Measurements from ENCODE around the gene ATP9A. TPM values are rescaled to one million over a fixed set of nuclear protein-coding genes. Genes with fewer than 3 reads are reported as not detected.

The ATP9A gene
- total and polyA plus RNA-seq, 2 of the 4 experiments (the other 2 are of a cell fraction), result 10.6 to 22.4 TPM

- Histone ChIP-seq H3K27ac (ENCODE audit: insufficient read depth, low read length) (no peak overlapping the region), H4K20me1 (ENCODE audit: insufficient read depth, low read length) (peaks cover 18% of the 10 kb centered on the region; the same call in 1 of the 2 replicates), H2AK5ac (ENCODE audit: low read depth, low read length) (peak overlapping the region; percentile 62; the same call in 1 of the 2 replicates), H3K23ac (ENCODE audit: low read depth, low read length) (no peak overlapping the region), H2BK5ac (ENCODE audit: low read depth, low read length, poor library complexity, severe bottlenecking) (no peak overlapping the region), H2BK120ac (ENCODE audit: low read depth, low read length) (no peak overlapping the region), H2AFZ (replicated peaks; ENCODE audit: low read length, poor library complexity) (no peak overlapping the region), H3K9me1 (ENCODE audit: insufficient read depth, low read length) (peaks cover 23% of the 10 kb centered on the region), H3K4me1 (ENCODE audit: control insufficient read depth, insufficient read depth, low read length) (peaks cover 12% of the 10 kb centered on the region), H2BK20ac (ENCODE audit: low read depth, low read length) (no peak overlapping the region), H4K5ac (ENCODE audit: low read depth, low read length) (no peak overlapping the region), H2AK9ac (replicated peaks; ENCODE audit: low read depth, low read length, poor library complexity) (no peak overlapping the region), H3K79me1 (ENCODE audit: low read depth in 1 of 2, low read length in 2 of 2) (peaks cover 20 to 71% of the 10 kb centered on the region in 2 experiments), H3K56ac (ENCODE audit: extremely low read depth, insufficient read depth, low read length) (no peak overlapping the region), H2BK15ac (ENCODE audit: low read depth, low read length) (no peak overlapping the region), H4K8ac (ENCODE audit: low read depth in 2 of 2, low read length in 2 of 2) (no peak overlapping the region), H3K4me3 (ENCODE audit: insufficient read depth, low read depth, low read length) (no peak overlapping the region), H3K9ac (ENCODE audit: low read depth, low read length) (no peak overlapping the region), H3K18ac (ENCODE audit: low read depth, low read length) (no peak overlapping the region), H3K14ac (replicated peaks; ENCODE audit: low read depth, low read length) (no peak overlapping the region), H3K36me3 (ENCODE audit: control insufficient read depth, insufficient read depth, low read length) (no peaks in the 10 kb centered on the region), H3K27me3 (ENCODE audit: control insufficient read depth, insufficient read depth, low read length) (no peaks in the 10 kb centered on the region), H4K91ac (ENCODE audit: insufficient read depth, low read depth, low read length) (no peak overlapping the region), H3K4ac (ENCODE audit: low read depth, low read length) (no peak overlapping the region), H3K9me3 (ENCODE audit: control insufficient read depth, insufficient read depth, low read length) (no peaks in the 10 kb centered on the region), H3K4me2 (ENCODE audit: low read depth, low read length) (no peak overlapping the region)
- ChIA-PET POLR2A (ENCODE audit: unreplicated experiment) (no interaction called here), CTCF (no interaction called here)
- in situ Hi-C loops (cut with MboI; ENCODE audit: low sequenced_read_pairs) (no loop called here), intact Hi-C loops (cut with micrococcal nuclease) (no loop called here), dilution Hi-C loops (cut with HindIII; ENCODE audit: low sequenced_read_pairs, unreplicated experiment) (no loop called here)
- TF ChIP-seq CTCF (conservative IDR thresholded peaks at IDR 0.05; ENCODE audit: low read depth, low read length), result no peak
- TF ChIP-seq BHLHE40 (IDR thresholded peaks at IDR 0.05; ENCODE audit: low read depth, low read length), result no peak
- TF ChIP-seq USF2 (IDR thresholded peaks at IDR 0.05; ENCODE audit: low read depth, low read length), result no peak
- no peak for TF ChIP-seq RAD21 (IDR thresholded peaks at IDR 0.05; ENCODE audit: low read length)
- TF ChIP-seq CHD1 (IDR thresholded peaks at IDR 0.05; ENCODE audit: low read depth, low read length), result no peak
- TF ChIP-seq, protein P1, sequence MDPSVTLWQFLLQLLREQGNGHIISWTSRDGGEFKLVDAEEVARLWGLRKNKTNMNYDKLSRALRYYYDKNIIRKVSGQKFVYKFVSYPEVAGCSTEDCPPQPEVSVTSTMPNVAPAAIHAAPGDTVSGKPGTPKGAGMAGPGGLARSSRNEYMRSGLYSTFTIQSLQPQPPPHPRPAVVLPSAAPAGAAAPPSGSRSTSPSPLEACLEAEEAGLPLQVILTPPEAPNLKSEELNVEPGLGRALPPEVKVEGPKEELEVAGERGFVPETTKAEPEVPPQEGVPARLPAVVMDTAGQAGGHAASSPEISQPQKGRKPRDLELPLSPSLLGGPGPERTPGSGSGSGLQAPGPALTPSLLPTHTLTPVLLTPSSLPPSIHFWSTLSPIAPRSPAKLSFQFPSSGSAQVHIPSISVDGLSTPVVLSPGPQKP (IDR thresholded peaks at IDR 0.05; ENCODE audit: borderline replicate concordance, low read depth, low read length), result no peak
- no peak for TF ChIP-seq RFX5 (IDR thresholded peaks at IDR 0.05; ENCODE audit: low read depth, low read length)
- TF ChIP-seq RCOR1 (IDR thresholded peaks at IDR 0.05; ENCODE audit: insufficient replicate concordance, low read length), result no peak
- 90% methylated on average over 2 of the region's 13 CpGs; no CpG with 5 or more reads in 1 of the 2 experiments for whole genome bisulfite sequencing, 2 experiments (ENCODE audit: extremely low coverage in 2 of 2, insufficient read length in 1 of 2)
- no TSS peak for BruUV-seq (replicated peaks)
- no peak for ATAC-seq (ENCODE audit: low read depth)
- no peak for DNase-seq
Measured at GRCh38 chr20:51729771-51730170, 38.4 kb downstream of the ATP9A start.
